C1 segment of cervical spinal cord (tissue), 14 donors: ENCODE results near the gene VMAC.

ENCODE experiments used
- DNase-seq, 14 donors: peaks; one replicate each; lab custom pipeline; 2025; lab: John Stamatoyannopoulos, UW

Gene VMAC

GRCh38 chr19:5951338-5951861 lies 46.7 kb downstream of the VMAC start:
- peak in 9 of 14 donors; percentile 18 to 57 (median 44) for DNase-seq

DNA sequence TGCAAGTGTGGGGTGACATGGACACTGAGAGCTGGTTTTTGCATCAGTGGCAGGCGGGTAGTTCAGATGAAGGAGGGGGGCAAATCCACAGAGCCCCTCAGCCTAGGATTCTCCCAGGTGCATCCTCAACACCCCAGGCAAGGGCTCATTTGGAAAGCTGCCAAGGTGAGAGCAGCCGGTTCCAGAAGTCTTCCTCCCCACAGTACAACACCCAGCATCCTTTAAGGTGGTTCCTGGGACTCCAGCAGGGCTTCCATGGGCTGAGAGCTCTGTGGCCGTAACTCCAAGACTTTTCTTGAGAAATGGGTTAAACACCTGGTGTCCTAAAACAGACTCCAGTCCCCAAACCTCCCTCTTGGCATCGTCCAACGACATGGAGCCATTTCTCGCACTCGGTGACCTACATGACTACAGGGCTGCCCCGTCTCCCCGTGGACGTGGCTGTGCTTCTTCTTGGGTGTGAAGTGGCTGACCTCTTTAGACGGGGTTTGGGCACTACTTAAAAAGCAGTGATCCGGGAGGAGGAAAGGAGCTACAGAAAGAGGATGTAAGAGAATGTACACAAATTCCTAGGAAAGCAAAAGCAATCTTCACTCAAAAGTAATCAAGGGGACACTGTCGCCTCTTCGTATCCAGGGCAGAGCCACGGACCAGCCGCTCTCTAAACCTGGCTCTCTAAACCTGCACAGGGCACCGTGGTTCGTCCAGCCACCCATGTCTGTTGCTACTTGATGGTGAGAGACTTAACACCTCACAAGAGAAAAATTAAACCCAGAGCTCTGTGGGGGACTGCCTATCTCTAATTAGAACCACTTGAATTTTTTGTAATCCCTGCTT lies 47.7 kb downstream of the VMAC start:
- DNase-seq, result peak in 1 of 14 donors; percentile 26

DNA sequence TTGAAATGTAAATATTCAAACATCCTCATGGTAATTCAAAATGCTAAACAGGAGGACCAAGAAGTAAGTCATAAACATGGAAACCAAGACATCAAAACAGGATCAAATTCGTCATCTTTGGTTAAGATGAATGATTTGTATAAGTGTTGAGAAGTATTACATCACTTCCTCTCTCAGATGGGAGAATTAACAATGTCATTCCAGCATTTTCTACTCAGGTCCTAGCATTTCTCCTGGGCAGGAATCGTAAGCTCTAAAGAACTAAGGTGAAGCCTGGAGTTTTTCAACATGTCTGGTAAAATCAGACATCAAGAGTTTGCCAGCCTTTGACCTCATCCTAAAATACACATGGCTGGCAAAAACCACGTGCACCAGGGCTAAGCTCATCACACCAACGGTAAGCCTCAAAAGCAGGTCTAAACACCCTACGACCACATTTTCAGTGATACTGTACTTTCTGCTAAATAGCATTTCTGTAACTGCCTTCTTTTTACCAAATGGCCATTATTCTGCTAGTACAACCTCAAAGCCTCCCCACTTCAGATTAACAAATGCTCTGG lies 48.4 kb downstream of the VMAC start:
- DNase-seq, result no peak

DNA sequence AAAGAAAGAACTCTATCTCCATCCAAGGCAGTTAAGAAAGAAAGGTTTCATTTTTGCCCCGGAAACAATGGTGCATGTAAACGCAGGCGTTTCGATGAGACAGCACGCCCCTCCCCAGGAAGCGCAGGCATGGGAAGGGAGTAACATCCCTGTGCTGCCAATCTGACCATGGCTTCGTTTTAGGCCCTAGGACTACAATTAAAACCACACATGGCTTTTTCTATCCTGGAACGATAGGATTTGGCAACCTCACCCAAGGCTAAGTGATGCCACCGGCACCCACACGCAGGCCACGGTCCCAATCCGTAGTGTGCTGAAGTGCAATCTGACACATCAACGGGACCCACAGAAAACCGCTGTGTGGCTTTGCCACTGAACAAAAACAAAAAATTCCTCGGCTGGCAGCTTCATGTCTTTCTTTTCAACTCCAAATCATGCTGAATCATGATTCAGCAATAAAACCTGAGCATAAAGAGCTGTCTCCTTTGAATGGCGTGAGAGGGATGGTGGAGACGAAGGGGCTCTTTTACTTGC lies 49.1 kb downstream of the VMAC start:
- peak in 7 of 14 donors; percentile 5 to 56 (median 18) for DNase-seq

DNA sequence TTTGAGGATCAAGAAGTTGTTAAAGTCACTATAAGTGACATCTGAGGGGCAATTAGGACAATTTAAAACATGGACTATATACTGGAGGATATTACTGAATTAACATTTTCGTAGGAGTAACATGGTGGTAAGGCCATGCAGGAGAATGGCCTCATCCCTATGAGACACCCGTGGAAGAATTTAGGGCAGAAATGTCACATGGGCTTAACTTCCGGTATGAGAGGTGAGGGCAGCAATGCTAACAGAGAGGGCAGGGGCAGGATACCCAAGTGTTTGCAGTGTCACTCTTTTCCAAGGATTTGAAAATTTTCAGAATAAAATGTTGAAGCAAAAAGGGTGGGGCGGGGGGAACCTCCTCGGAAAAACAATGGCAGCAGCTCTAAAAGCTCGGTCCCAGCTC lies 49.6 kb downstream of the VMAC start:
- peak in 1 of 14 donors; percentile 45 for DNase-seq

DNA sequence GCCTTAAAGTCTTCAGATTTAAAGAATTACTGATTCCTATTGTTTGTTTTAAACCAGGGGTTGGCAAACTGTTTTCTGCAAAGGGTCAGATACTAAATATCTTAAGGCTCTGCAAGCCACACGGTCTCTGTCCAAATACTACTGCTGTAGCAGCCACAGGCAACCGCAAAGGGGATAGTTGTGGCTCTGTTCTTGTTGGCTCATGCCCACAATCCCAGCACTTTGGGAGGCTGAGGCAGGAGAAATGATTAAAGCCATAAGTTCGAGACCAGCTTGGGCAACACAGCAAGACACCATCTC lies 50.9 kb downstream of the VMAC start:
- DNase-seq, result no peak

- no peak for DNase-seq
Measured at GRCh38 chr19:5956323-5956722, 51.7 kb downstream of the VMAC start.

- DNase-seq, result no peak
Measured at GRCh38 chr19:5956728-5957127, 52.1 kb downstream of the VMAC start.

GRCh38 chr19:5957170-5957569 lies 52.5 kb downstream of the VMAC start:
- DNase-seq, result no peak

DNA sequence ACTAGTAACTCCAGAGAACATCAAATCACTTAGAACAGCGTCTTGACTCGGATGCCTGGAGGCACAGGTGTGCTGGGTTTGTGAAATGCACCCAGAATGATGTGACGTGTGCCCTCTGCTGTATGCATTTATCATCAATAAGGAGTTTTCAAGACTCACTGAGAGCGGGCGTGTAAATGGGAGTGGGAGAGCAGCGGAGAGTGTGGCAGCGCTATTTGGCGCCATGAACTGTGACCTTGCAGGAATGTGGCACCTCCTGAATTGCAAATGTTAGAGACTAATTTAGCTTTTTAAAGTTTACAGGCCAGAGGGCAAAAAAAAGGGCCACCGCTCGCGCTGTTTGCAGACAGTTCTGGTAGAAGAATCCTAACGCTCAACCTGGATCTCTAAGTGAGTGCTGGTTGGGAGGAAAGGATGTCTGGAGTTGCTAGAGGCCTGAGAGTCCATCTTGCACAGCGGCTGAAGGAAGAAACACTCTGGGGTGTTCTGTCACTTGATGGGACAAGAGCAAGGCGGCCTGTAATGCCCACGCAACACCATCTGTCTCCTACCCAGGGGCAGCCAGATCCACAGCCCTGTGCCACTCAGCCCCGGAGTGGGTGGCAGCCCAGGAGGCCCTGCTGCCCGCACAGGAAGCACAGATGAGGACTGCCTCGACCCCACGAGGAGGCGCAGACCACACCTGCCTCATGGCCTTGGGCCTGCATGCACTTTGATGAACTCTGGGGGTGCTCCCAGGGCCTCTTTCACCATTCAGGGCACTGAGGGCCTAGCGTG lies 53.6 kb downstream of the VMAC start:
- DNase-seq, result no peak

DNA sequence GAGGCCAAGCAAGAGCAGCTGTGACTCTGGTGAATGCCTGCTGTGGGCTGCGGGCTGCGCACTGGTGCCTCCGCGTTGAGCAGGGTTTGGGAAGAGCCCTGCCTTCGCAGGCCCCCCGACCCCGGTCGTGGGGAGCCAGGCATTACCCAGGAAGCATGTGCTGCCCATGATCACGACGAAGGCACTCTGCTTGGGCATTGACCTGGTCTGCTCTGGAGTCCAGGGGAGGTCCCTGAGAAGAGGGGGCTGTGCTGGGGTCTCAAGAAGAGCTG lies 54.1 kb downstream of the VMAC start:
- DNase-seq, result no peak

- no peak for DNase-seq
Measured at GRCh38 chr19:5959260-5960004, 54.8 kb downstream of the VMAC start.
